PFSK-1 (cell line): ENCODE data around the gene NXF1.

ENCODE experiments used
- FOXP2 ChIP-seq: optimal IDR thresholded peaks from 2 replicates; pipeline ENCODE3; 2011; ENCODE audit warnings: borderline replicate concordance, control low read depth, inconsistent platforms; ENCODE audit not compliant: insufficient read depth; ENCODE audit errors: extremely low read length, extremely low read depth
- POLR2AphosphoS5 ChIP-seq: IDR thresholded peaks from 2 replicates; pipeline ENCODE4 v1.6.1; 2012; ENCODE audit warnings: low read depth, mild to moderate bottlenecking, control low read depth, low read length, moderate library complexity
- REST ChIP-seq, 2 experiments: IDR thresholded peaks; 2 replicates each; pipeline versions ENCODE4 v1.6.1 to v1.8.0; 2011 to 2012; ENCODE audit warnings: low read depth in 2 of 2, low read length in 2 of 2, control low read depth in 1 of 2, inconsistent platforms in 1 of 2, mild to moderate bottlenecking in 1 of 2, moderate library complexity in 1 of 2; ENCODE audit not compliant: insufficient read depth in 1 of 2
- SIN3A ChIP-seq: IDR thresholded peaks from 2 replicates; pipeline ENCODE4 v1.6.1; 2012; ENCODE audit warnings: mild to moderate bottlenecking, low read length, moderate library complexity, borderline replicate concordance; ENCODE audit not compliant: insufficient read depth
- TAF1 ChIP-seq: IDR thresholded peaks from 2 replicates; pipeline ENCODE4 v1.6.1; 2012; ENCODE audit warnings: low read length, control low read depth, borderline replicate concordance; ENCODE audit not compliant: insufficient read depth

NXF1 gene

GRCh38 chr11:62752994-62753735 lies 52.1 kb downstream of the NXF1 start:
- TF ChIP-seq SIN3A (no peak), POLR2AphosphoS5 (no peak), FOXP2 (no peak), REST (IDR thresholded peaks at IDR 0.05; ENCODE audit: insufficient read depth in 1 of 2, low read depth in 2 of 2, low read length in 2 of 2) (no peak), TAF1 (no peak)

DNA sequence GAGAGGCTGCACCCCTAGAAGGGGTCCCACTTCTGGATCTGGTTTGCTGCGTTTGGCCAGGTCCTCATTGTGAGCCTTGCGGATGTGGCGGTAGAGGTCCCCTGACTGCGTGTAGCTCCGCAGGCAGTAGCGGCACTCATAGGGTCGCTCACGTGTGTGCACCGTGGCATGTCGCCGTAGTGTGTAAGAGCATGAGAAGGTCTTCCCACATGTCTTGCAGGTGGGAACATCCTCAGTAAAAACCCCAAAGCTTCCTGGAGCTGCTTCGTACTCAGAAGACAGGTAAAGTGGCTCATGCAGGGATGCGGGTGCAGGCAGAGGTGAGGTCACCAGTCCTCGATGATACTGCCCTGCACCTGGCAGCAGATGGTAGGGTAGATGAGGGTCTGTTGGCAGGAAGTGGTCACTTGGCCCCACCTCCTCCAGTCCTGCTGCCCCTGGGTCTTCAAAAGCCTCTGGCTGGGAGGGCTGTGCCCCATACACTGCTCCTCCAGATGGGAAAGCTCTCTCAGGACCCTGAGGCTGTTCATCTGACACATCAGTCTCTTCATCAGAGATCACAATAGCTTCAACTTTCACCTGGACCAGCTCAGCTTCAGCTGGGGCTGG lies 53.0 kb downstream of the NXF1 start:
- no peak for TF ChIP-seq FOXP2
- TF ChIP-seq SIN3A = no peak
- TF ChIP-seq POLR2AphosphoS5 = no peak
- no peak for TF ChIP-seq TAF1
- TF ChIP-seq REST (IDR thresholded peaks at IDR 0.05; ENCODE audit: insufficient read depth in 1 of 2, low read depth in 2 of 2, low read length in 2 of 2) = no peak

- TF ChIP-seq FOXP2 (no peak), POLR2AphosphoS5 (no peak), SIN3A (no peak), TAF1 (no peak), REST (IDR thresholded peaks at IDR 0.05; ENCODE audit: insufficient read depth in 1 of 2, low read depth in 2 of 2, low read length in 2 of 2) (no peak)
Measured at GRCh38 chr11:62747475-62748160, 57.6 kb downstream of the NXF1 start.
